Stimulated activated effector memory CD8-positive, alpha-beta T cell treated with anti-CD3 and anti-CD28 coated beads, Interleukin-12 subunit alpha, Interleukin-12 subunit beta, amount 100 ng/mL, for 72 hours (primary cell): ENCODE data around the gene GP9.
A peak's percentile ranks its signal among the peaks of the same experiment; 100 is the strongest.
"Not testable (repeated sequence)": the region's sequence is repeated elsewhere in the genome, so short reads cannot be mapped to it uniquely, and the experiment has no call there.

ENCODE experiments used
- ATAC-seq: fragments of 150-1000 bp; cut with Tn5 transposase; 2 replicates; pipeline ENCODE4 v1.10.0; 2021
- DNase-seq, 2 donors: peaks; one replicate each; pipeline ENCODE4 v3.0.0; 2021 to 2022; ENCODE audit warnings: low spot score in 2 of 2
- H3K27ac Mint-ChIP-seq: one replicate; pipeline ENCODE4 v1.8.0; 2022; ENCODE audit warnings: mild to moderate bottlenecking, mixed read lengths
- H3K36me3 Mint-ChIP-seq: one replicate; pipeline ENCODE4 v1.8.0; 2022; ENCODE audit warnings: mild to moderate bottlenecking, mixed read lengths
- H3K4me1 Mint-ChIP-seq: one replicate; pipeline ENCODE4 v1.8.0; 2022; ENCODE audit warnings: mixed read lengths
- H3K4me3 Mint-ChIP-seq: one replicate; pipeline ENCODE4 v1.8.0; 2022; ENCODE audit warnings: mild to moderate bottlenecking, mixed read lengths
- H3K9me3 Mint-ChIP-seq: one replicate; pipeline ENCODE4 v1.8.0; 2022; ENCODE audit warnings: mixed read lengths

GP9 gene

DNA sequence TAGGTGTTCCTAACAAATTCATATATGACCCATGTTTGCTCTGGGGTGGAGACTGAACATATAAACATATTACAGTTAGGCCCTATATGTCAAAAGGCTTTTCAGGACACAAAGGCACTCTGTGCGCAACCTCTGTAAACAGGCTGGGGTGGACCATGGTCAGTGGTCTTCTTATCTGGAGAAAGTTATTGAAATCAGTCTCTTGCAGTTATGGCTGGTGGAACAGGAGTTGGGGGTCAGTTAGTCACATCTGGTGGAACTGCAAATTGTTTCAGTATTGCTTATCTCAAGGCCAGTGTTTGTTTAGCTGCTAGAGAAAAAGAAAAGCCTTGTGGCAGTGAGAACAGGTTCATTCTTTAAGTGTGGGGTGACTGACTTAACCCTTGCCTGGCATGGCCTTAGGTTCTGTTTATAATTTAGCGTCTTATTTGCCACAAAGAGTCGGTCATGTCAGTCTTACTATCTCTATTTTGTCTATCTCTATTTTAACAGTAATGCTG is 5.9 kb upstream of the GP9 start:
- Mint-ChIP-seq H3K4me3 (no peak overlapping the region), H3K36me3 (no peaks in the 10 kb centered on the region), H3K9me3 (no peaks in the 10 kb centered on the region), H3K27ac (no peak overlapping the region), H3K4me1 (peaks cover 7% of the 10 kb centered on the region)
- no peak for ATAC-seq
- no peak for DNase-seq

- H3K4me1 Mint-ChIP-seq, result peaks cover 7% of the 10 kb centered on the region
- H3K4me3 Mint-ChIP-seq, result no peak overlapping the region
- H3K27ac Mint-ChIP-seq, result no peak overlapping the region
- no peak for DNase-seq
- H3K9me3 Mint-ChIP-seq, result no peaks in the 10 kb centered on the region
- ATAC-seq, result no peak
- no peaks in the 10 kb centered on the region for H3K36me3 Mint-ChIP-seq
These were observed 4.0 kb upstream of the GP9 start for GRCh38 chr3:129056451-129057173.

DNA sequence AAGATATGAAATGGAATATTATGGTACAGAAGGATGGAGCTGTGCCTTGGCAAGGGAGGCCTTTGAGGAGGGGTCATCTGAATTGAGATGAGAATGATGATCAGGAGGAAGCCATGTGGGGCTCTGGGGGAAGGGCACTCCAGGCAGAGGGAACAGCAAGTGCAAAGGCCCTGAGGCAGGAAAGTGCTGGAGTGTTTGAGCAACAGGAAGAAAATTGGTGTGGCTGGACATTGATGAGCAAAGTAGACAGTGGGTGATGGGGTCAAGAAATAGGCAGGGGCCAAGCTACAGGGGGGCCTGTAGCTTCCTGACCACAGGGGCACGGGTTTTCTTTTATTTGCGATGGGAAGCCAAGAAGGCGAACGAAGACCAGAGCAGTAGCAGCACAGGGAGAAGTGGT is 3.3 kb upstream of the GP9 start:
- no peak overlapping the region for H3K27ac Mint-ChIP-seq
- no peak overlapping the region for H3K4me3 Mint-ChIP-seq
- no peak for DNase-seq
- H3K4me1 Mint-ChIP-seq, result peaks cover 7% of the 10 kb centered on the region
- ATAC-seq, result no peak
- no peaks in the 10 kb centered on the region for H3K36me3 Mint-ChIP-seq
- no peaks in the 10 kb centered on the region for H3K9me3 Mint-ChIP-seq

GRCh38 chr3:129058441-129059200 is 2.0 kb upstream of the GP9 start:
- no peak overlapping the region for H3K27ac Mint-ChIP-seq
- no peaks in the 10 kb centered on the region for H3K36me3 Mint-ChIP-seq
- peak; percentile 40 for ATAC-seq
- no peaks in the 10 kb centered on the region for H3K9me3 Mint-ChIP-seq
- peaks cover 3% of the 10 kb centered on the region for H3K4me1 Mint-ChIP-seq
- DNase-seq, result no peak
- H3K4me3 Mint-ChIP-seq, result no peak overlapping the region

GRCh38 chr3:129059311-129059958 is 1.1 kb upstream of the GP9 start:
- H3K4me1 Mint-ChIP-seq, result no peaks in the 10 kb centered on the region
- H3K9me3 Mint-ChIP-seq, result no peaks in the 10 kb centered on the region
- H3K4me3 Mint-ChIP-seq, result no peak overlapping the region
- no peak overlapping the region for H3K27ac Mint-ChIP-seq
- ATAC-seq (no peak), DNase-seq (no peak)
- no peaks in the 10 kb centered on the region for H3K36me3 Mint-ChIP-seq

DNA sequence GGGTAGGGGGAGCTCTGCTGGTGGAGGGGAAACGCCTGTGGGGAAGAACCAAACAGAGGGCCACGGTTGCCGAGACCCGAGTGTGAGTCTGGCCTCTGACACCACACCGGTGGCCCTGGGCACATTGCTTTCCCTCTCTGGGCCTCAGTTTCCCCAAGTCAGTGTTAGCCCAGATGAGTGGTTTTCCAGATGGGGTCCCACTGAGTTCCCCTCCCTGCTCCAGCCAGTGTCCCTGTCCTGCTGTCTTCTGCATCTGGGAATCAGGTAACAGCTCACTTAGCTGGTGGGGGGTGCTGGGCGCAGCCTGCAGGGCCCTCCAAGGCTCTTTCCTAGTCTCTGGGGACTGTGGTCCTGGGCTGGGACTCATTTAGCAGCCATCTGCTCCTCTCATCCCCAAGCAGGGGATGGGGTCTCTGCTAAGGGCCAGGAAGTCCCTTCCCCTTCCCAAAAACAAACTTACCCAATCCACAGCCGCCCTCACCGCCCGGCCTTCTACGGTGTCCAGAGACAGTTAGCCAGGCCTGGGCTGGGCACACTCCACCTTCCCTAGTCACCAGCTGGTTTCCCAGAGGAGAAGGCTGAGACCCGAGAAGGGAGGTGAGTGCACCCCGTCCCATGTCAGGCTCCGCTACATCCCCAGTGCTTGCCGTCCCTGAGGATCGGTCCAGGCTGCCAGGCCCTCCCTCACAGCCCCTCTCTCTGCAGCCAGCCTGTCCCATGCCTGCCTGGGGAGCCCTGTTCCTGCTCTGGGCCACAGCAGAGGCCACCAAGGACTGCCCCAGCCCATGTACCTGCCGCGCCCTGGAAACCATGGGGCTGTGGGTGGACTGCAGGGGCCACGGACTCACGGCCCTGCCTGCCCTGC is 676 bp downstream of the GP9 start:
- no peak overlapping the region for H3K4me3 Mint-ChIP-seq
- no peak overlapping the region for H3K27ac Mint-ChIP-seq
- ATAC-seq (no peak), DNase-seq (no peak)
- H3K4me1 Mint-ChIP-seq, result no peaks in the 10 kb centered on the region
- H3K9me3 Mint-ChIP-seq, result no peaks in the 10 kb centered on the region
- no peaks in the 10 kb centered on the region for H3K36me3 Mint-ChIP-seq

- H3K9me3 Mint-ChIP-seq, result no peaks in the 10 kb centered on the region
- H3K4me1 Mint-ChIP-seq, result no peaks in the 10 kb centered on the region
- no peak overlapping the region for H3K4me3 Mint-ChIP-seq
- H3K27ac Mint-ChIP-seq, result no peak overlapping the region
- no peaks in the 10 kb centered on the region for H3K36me3 Mint-ChIP-seq
- ATAC-seq (no peak), DNase-seq (no peak)
These were observed 1.6 kb downstream of the GP9 start for GRCh38 chr3:129061888-129062834.

DNA sequence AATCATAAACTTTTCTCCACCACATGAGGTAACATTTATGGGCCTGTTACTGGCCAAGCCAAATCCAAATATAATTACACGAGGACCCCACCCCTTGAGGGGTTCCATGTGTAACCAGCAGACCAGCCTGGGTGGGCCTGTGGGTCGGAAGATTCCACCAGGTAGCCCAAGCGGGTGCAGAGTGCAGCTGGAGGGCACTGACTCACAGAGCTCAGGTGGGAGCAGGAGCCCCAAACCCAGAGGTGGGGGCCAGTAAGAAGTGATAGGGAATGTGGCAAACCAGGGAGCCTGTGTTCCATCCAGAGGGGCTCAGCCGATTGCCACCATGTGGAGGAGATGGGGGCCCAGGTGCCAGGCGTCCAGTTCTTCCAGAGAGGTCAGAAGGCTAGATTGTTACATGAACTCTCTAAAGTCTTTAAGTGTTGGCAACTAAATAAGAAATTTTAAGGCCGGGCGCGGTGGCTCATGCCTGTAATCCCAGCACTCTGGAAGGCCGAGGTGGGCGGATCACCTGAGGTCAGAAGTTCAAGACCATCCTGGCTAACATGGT is 2.6 kb downstream of the GP9 start:
- H3K36me3 Mint-ChIP-seq, result no peaks in the 10 kb centered on the region
- H3K27ac Mint-ChIP-seq, result no peak overlapping the region
- no peak overlapping the region for H3K4me3 Mint-ChIP-seq
- H3K9me3 Mint-ChIP-seq, result no peaks in the 10 kb centered on the region
- DNase-seq, result no peak
- no peaks in the 10 kb centered on the region for H3K4me1 Mint-ChIP-seq
- ATAC-seq, result no peak

DNA sequence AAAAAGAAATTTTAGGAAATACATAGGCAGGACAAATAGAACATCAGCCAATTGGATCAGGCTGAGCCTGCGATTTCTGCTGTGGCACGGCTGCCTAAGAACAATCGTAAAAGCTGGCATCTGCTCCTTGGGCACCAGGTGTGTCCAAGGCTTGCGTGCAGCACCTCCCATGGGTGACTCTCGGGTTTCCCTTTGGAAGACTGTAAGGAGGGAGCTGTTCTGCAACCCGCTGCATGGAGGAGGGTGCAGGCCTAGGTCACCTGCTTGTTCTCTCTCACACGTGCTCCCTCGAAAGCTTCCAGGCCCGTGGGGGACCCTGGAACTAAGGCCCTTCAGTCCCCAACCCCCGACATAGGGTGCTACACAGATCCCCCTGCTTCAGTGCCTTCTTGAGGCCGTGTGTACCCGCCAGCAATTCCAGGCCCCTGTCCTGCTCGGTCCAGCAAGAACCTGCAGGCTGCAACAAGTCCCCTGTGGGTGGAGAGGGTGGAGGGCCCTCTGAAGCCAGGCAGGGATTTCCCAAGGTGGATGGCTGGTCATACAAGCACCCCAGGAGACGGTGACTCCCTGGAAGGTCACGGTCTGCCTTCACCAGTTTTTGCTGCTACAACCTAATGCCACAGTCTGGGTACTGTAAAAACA is 3.4 kb downstream of the GP9 start:
- ATAC-seq, result no peak
- no peaks in the 10 kb centered on the region for H3K9me3 Mint-ChIP-seq
- no peak overlapping the region for H3K27ac Mint-ChIP-seq
- H3K36me3 Mint-ChIP-seq, result no peaks in the 10 kb centered on the region
- H3K4me1 Mint-ChIP-seq, result no peaks in the 10 kb centered on the region
- DNase-seq, result no peak
- no peak overlapping the region for H3K4me3 Mint-ChIP-seq

- no peaks in the 10 kb centered on the region for H3K9me3 Mint-ChIP-seq
- no peaks in the 10 kb centered on the region for H3K4me1 Mint-ChIP-seq
- no peak for DNase-seq
- ATAC-seq, result no peak
- H3K4me3 Mint-ChIP-seq, result no peak overlapping the region
- no peak overlapping the region for H3K27ac Mint-ChIP-seq
- H3K36me3 Mint-ChIP-seq, result no peaks in the 10 kb centered on the region
These were observed 4.6 kb downstream of the GP9 start for GRCh38 chr3:129065016-129065719.

DNA sequence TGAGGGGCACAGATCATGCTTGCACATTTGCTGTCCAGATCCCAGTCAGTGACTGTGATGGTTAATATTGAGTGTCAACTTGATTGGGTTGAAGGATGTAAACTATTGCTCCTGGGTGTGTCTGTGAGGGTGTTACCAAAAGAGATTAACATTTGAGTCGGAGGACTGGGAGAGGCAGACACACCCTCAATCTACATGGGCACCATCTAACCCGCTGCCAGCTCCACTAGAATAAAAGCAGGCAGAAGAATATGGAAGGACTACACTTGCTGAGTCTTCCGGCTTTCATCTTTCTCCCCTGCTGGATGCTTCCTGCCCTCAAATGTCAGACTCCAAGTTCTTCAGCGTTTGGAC is 5.1 kb downstream of the GP9 start:
- Mint-ChIP-seq H3K27ac (no peak overlapping the region), H3K4me1 (no peaks in the 10 kb centered on the region), H3K36me3 (no peaks in the 10 kb centered on the region), H3K4me3 (no peak overlapping the region), H3K9me3 (no peaks in the 10 kb centered on the region)
- ATAC-seq, result no peak
- DNase-seq, result no peak

DNA sequence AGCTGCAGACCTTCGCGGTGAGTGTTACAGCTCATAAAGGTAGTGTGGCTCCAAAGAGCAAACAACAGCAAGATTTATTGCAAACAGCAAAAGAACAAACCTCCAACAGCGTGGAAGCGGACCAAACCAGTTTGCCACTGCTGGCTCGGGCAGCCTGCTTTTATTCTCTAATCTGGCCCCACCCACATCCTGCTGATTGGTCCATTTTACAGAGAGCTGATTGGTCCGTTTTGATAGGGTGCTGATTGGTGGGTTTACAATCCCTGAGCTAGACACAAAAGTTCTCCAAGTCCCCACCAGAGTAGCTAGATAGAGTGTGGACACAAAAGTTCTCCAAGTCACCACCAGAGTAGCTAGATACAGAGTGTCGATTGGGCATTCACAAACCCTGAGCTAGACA is 7.1 kb downstream of the GP9 start:
- H3K9me3 Mint-ChIP-seq, H3K27ac Mint-ChIP-seq, H3K36me3 Mint-ChIP-seq, ATAC-seq, DNase-seq, H3K4me1 Mint-ChIP-seq: not testable (repeated sequence)
- peak overlapping the region; percentile 42 for H3K4me3 Mint-ChIP-seq

DNA sequence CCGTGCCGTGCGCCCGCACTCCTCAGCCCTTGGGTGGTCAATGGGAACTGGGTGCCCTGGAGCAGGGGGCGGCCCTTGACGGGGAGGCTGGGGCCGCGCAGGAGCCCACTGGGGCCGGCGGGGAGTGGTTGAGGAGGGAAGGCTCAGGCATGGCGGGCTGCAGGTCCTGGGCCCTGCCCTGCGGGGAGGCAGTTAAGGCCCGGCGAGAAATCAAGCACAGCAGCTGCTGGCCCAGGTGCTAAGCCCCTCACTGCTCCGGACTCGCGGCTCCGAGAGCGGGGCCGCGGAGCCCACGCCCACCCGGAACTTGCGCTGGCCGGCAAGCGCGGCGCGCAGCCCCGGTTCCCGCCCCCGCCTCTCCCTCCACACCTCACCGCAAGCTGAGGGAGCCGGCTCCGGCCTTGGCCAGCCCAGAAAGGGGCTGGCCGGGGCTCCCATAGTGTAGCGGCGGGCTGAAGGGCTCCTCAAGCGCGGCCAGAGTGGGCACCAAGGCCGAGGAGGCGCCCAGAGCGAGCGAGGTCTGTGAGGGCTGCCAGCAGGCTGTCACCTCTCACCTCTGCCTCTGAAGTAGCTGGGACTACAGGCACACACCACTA is 7.8 kb downstream of the GP9 start:
- DNase-seq (no peak), ATAC-seq (peak; percentile 44)
- Mint-ChIP-seq H3K9me3 (no peaks in the 10 kb centered on the region), H3K27ac (peak overlapping the region; percentile 18), H3K4me3 (peak overlapping the region; percentile 42), H3K36me3 (no peaks in the 10 kb centered on the region), H3K4me1 (no peaks in the 10 kb centered on the region)
